Lung (tissue), 12 donors: ENCODE results near the gene ADTRP. TPM values are rescaled to one million over a fixed set of nuclear protein-coding genes. Genes with fewer than 3 reads are reported as not detected.

ENCODE experiments used
- ATAC-seq: fragments of 200-7000 bp; cut with Tn5 transposase; one replicate; pipeline ENCODE4 v1.9.1; 2020; ENCODE audit warnings: moderate number of reproducible peaks; ENCODE audit not compliant: insufficient read depth, low FRiP score
- DNase-seq, 3 donors: peaks; one replicate each; pipeline ENCODE4 v3.0.0-alpha.2; 2013 to 2017
- H3K27ac ChIP-seq, 2 donors: one replicate each; pipeline ENCODE4 v1.5.1; 2013; ENCODE audit warnings: mild to moderate bottlenecking in 2 of 2, moderate library complexity in 2 of 2, control low read depth in 1 of 2, inconsistent platforms in 1 of 2, low read depth in 1 of 2, low read length in 1 of 2
- H3K27me3 ChIP-seq, 3 donors: one replicate each; pipeline ENCODE4 v1.5.1; 2013; ENCODE audit warnings: low read length in 2 of 3; ENCODE audit not compliant: control insufficient read depth in 3 of 3, insufficient read depth in 3 of 3
- H3K36me3 ChIP-seq, 4 donors: one replicate each; pipeline ENCODE4 v1.5.1; 2013; ENCODE audit warnings: low read length in 4 of 4, mild to moderate bottlenecking in 1 of 4, moderate library complexity in 1 of 4; ENCODE audit not compliant: control insufficient read depth in 4 of 4, insufficient read depth in 4 of 4
- H3K4me1 ChIP-seq, 5 donors: one replicate each; pipeline ENCODE4 v1.5.1; 2013; ENCODE audit warnings: low read length in 5 of 5, mild to moderate bottlenecking in 2 of 5, moderate library complexity in 1 of 5; ENCODE audit not compliant: control insufficient read depth in 5 of 5, insufficient read depth in 5 of 5
- H3K4me3 ChIP-seq: one replicate; pipeline ENCODE4 v1.5.1; 2013; ENCODE audit warnings: mild to moderate bottlenecking, control low read depth, moderate library complexity
- H3K9ac ChIP-seq, 2 donors: one replicate each; pipeline ENCODE4 v1.5.1; 2013; ENCODE audit warnings: low read length in 2 of 2, control low read depth in 1 of 2; ENCODE audit not compliant: insufficient read depth in 1 of 2
- H3K9me3 ChIP-seq, 4 donors: one replicate each; pipeline ENCODE4 v1.5.1; 2013; ENCODE audit warnings: low read length in 3 of 4, mild to moderate bottlenecking in 1 of 4, moderate library complexity in 1 of 4; ENCODE audit not compliant: control insufficient read depth in 4 of 4, insufficient read depth in 3 of 4
- WGBS, 2 donors: extraction: QIAGEN DNeasy Blood & Tissue Kit; methylation state at CpG; one replicate each; pipeline ENCODE4 v1.1.7; 2013; 5-methylcytosine and 5-hydroxymethylcytosine counted together
- polyA plus RNA-seq, 2 donors: library from polyadenylated mRNA; stranded (reverse); fragments of 200-250 nt; gene quantifications; one replicate each; pipeline ENCODE4 v1.2.1, GENCODE V29; 2013
- total RNA-seq, 2 donors: library from RNA; depleted of rRNA in 1 of 2; stranded (reverse); fragments of >200 nt in 1 of 2; gene quantifications; one replicate each; pipeline ENCODE4 v1.2.1, GENCODE V29; 2014 to 2021
- TF ChIP-seq, protein P1 (sequence below): IDR thresholded peaks from 2 replicates; pipeline ENCODE4 v1.5.1; 2012; ENCODE audit warnings: mild to moderate bottlenecking; ENCODE audit errors: control extremely low read depth, extremely low read depth
- donor health status: control.
- donor health status: control.
- donor health status: Bipolar disorder and iron deficiency.
- donor health status: healthy.
- donor health status: DM: yes; HTN: yes; CAD: no.

ADTRP gene
- total and polyA plus RNA-seq, 4 donors: 3.9 to 8.0 (median 5.7) TPM

DNA sequence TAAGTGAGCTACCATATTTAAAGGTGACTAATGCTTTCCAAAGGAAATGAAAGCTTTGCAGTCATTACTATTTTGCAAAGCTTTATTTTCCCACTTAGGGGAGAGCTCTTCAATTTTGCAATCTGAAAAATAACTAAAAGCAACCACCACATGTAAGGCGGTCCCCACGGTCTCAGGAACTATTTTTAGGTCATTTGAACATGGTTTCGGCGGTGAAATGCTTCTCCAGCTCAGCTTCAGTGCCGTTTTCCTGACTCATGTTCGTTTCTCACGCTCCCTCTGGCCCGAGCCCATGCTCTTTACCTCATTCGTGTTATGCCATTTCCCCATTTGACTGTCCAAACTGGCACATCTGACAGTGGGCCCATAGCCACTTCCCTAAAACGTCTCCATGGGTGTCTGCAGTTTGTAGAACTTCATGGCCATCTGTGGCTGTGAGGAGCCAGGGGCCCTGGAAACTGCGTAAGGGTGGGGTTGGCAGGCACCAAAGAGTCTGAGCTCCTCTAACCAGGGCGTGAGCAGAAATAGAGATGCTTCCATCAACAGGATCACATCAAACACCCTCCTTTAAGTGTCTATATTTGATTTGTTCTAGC is 46.5 kb downstream of the ADTRP start:
- peaks cover 0 to 7% (median 0%) of the 10 kb centered on the region in 5 donors for H3K4me1 ChIP-seq
- H3K36me3 ChIP-seq: no peaks in the 10 kb centered on the region
- no peak overlapping the region for H3K4me3 ChIP-seq
- no peaks in the 10 kb centered on the region for H3K27me3 ChIP-seq
- no peak overlapping the region for H3K27ac ChIP-seq
- no peak overlapping the region for H3K9ac ChIP-seq
- ATAC-seq (peak; percentile 80), DNase-seq (peak; percentile 26 to 42 (median 30))
- TF ChIP-seq, protein P1, sequence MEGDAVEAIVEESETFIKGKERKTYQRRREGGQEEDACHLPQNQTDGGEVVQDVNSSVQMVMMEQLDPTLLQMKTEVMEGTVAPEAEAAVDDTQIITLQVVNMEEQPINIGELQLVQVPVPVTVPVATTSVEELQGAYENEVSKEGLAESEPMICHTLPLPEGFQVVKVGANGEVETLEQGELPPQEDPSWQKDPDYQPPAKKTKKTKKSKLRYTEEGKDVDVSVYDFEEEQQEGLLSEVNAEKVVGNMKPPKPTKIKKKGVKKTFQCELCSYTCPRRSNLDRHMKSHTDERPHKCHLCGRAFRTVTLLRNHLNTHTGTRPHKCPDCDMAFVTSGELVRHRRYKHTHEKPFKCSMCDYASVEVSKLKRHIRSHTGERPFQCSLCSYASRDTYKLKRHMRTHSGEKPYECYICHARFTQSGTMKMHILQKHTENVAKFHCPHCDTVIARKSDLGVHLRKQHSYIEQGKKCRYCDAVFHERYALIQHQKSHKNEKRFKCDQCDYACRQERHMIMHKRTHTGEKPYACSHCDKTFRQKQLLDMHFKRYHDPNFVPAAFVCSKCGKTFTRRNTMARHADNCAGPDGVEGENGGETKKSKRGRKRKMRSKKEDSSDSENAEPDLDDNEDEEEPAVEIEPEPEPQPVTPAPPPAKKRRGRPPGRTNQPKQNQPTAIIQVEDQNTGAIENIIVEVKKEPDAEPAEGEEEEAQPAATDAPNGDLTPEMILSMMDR: no peak
- H3K9me3 ChIP-seq: no peaks in the 10 kb centered on the region
- 27 to 59% methylated on average over 12 of the region's 12 CpGs for WGBS, 2 donors

DNA sequence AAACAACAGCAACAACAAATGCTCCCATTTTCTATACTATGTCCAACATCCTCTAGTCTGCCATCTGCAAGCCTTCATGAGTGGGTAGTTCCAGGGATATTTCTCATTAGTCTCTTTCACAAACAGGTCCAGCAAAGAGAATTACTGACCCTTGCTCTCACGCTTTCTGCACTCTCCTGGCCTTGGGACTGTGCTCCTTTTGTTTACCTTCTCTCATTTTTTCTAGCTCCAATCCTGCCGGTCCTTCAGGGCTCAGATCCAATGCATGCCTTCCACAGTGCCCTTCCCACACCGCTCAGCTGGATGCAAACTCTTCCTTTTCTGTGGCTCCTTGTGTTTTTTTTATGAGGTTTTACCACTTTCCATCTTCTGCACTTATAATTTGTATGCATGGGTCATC is 47.2 kb downstream of the ADTRP start:
- TF ChIP-seq, protein P1: no peak
- ATAC-seq (no peak), DNase-seq (no peak)
- Histone ChIP-seq H3K27ac (peak overlapping the region in 1 of 2 donors; percentile 5), H3K9me3 (no peaks in the 10 kb centered on the region), H3K27me3 (no peaks in the 10 kb centered on the region), H3K36me3 (no peaks in the 10 kb centered on the region), H3K4me1 (peaks cover 0 to 4% (median 0%) of the 10 kb centered on the region in 5 donors), H3K9ac (no peak overlapping the region), H3K4me3 (no peak overlapping the region)
- WGBS, 2 donors: 51 to 80% methylated on average over 3 of the region's 3 CpGs

DNA sequence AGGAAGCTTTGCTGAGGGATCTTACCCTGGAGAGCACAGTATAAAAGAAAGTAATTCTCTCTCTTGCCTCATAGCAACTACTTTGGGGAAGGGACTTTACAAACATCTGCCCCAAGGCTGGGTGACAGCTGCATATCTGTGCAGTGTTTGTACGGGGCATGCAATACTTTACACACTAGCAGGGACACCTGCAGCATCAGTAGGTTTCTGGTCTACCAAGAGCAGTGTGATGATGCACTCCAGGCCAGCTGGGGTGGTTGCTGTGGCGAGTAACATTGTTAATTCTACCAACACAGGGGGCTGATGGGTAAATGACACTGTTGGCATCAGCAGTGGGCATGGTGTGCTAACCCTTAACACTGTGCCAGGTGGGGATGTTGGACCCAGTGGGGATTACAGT is 48.0 kb downstream of the ADTRP start:
- WGBS, 2 donors: 82 to 89% methylated on average over 2 of the region's 2 CpGs
- TF ChIP-seq, protein P1: no peak
- Histone ChIP-seq H3K27me3 (no peaks in the 10 kb centered on the region), H3K4me1 (peaks cover 0 to 4% (median 0%) of the 10 kb centered on the region in 5 donors), H3K9me3 (no peaks in the 10 kb centered on the region), H3K36me3 (no peaks in the 10 kb centered on the region), H3K27ac (peak overlapping the region in 1 of 2 donors; percentile 10), H3K9ac (no peak overlapping the region), H3K4me3 (no peak overlapping the region)
- DNase-seq (no peak), ATAC-seq (no peak)

DNA sequence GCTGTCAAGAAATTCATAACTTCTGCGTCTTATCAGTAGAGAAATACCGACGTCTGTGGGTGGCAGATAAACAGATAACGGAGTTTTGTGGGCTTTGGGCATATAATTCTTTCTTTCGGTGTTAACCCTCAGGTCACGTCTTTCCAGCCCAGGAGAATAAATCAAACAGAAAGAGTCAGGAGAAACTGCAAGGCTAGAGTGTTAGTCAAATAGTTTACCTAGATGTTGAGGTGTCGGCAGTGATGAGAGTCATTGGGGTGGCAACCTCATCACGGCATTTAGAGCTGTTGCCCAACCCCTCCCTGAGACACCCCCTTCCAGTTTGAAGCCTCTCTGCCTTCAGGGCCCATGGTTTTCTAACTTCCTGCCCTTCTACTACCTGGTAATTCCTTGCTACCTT is 49.5 kb downstream of the ADTRP start:
- no peak for ATAC-seq
- TF ChIP-seq, protein P1: no peak
- Histone ChIP-seq H3K27me3 (no peaks in the 10 kb centered on the region), H3K36me3 (no peaks in the 10 kb centered on the region), H3K27ac (no peak overlapping the region), H3K4me3 (no peak overlapping the region), H3K9ac (no peak overlapping the region), H3K4me1 (peaks cover 0 to 4% (median 0%) of the 10 kb centered on the region in 5 donors), H3K9me3 (no peaks in the 10 kb centered on the region)
- WGBS, 2 donors: 45 to 72% methylated on average over 8 of the region's 8 CpGs
- no peak for DNase-seq
